ENCODE results near the gene KTN1.
A peak's percentile ranks its signal among the peaks of the same experiment; 100 is the strongest.

Gene KTN1

GRCh38 chr14:55689981-55690871, 110.2 kb downstream of the KTN1 start:
- Mint-ChIP-seq H3K4me1 (peaks cover 2% of the 10 kb centered on the region), H3K27me3 (no peaks in the 10 kb centered on the region), H3K4me3 (no peak overlapping the region), H3K9me3 (no peaks in the 10 kb centered on the region), H3K27ac (no peak overlapping the region), H3K36me3 (peaks cover 13% of the 10 kb centered on the region)
- CTCF ChIA-PET: interaction anchor here (1.5 kb wide), 1 partner anchor 10 kb away, joined by 3 read pairs; no protein-coding TSS in a partner anchor
- DNase-seq: no peak

GRCh38 chr14:55691659-55692058, 111.7 kb downstream of the KTN1 start:
- H3K36me3 Mint-ChIP-seq: peaks cover 3% of the 10 kb centered on the region
- no peak for DNase-seq
- H3K9me3 Mint-ChIP-seq: no peaks in the 10 kb centered on the region
- no peak overlapping the region for H3K4me3 Mint-ChIP-seq
- CTCF ChIA-PET: no interaction called here
- no peaks in the 10 kb centered on the region for H3K27me3 Mint-ChIP-seq
- peaks cover 2% of the 10 kb centered on the region for H3K4me1 Mint-ChIP-seq
- no peak overlapping the region for H3K27ac Mint-ChIP-seq

GRCh38 chr14:55693904-55694303, 113.9 kb downstream of the KTN1 start:
- H3K4me1 Mint-ChIP-seq: peaks cover 2% of the 10 kb centered on the region
- no peak overlapping the region for H3K4me3 Mint-ChIP-seq
- CTCF ChIA-PET: no interaction called here
- no peak overlapping the region for H3K27ac Mint-ChIP-seq
- H3K9me3 Mint-ChIP-seq: no peaks in the 10 kb centered on the region
- no peak for DNase-seq
- H3K36me3 Mint-ChIP-seq: no peaks in the 10 kb centered on the region
- no peaks in the 10 kb centered on the region for H3K27me3 Mint-ChIP-seq

GRCh38 chr14:55697414-55697861, 117.4 kb downstream of the KTN1 start:
- DNase-seq: no peak
- no peak overlapping the region for H3K27ac Mint-ChIP-seq
- no peaks in the 10 kb centered on the region for H3K27me3 Mint-ChIP-seq
- no peak overlapping the region for H3K4me3 Mint-ChIP-seq
- no peaks in the 10 kb centered on the region for H3K36me3 Mint-ChIP-seq
- H3K4me1 Mint-ChIP-seq: no peaks in the 10 kb centered on the region
- no peaks in the 10 kb centered on the region for H3K9me3 Mint-ChIP-seq
- CTCF ChIA-PET: interaction anchor here (1.2 kb wide), 1 partner anchor 251 kb away, joined by 3 read pairs; no protein-coding TSS in a partner anchor

DNA sequence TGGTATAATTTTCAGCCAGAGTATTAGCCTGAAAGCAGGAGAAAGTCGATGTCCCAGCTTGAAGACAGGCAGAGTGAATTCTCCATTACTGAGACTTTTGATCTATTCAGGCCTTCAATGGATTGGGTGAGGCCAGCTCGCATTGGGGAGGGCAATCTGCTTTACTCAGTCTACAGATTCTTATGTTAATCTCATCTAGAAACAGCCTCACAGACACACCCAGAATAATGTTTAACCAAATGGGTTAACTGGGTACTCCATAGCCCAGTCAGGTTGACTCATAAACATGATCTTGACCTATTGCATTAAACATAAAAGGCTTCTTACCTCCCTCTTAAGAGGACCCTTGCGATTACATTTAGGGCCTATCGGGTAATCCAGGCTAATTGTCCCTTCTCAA, 118.0 kb downstream of the KTN1 start:
- CTCF ChIA-PET: interaction anchor here (1.2 kb wide), 1 partner anchor 252 kb away, joined by 3 read pairs; no protein-coding TSS in a partner anchor
- Mint-ChIP-seq H3K9me3 (no peaks in the 10 kb centered on the region), H3K27ac (no peak overlapping the region), H3K27me3 (no peaks in the 10 kb centered on the region), H3K4me1 (no peaks in the 10 kb centered on the region), H3K4me3 (no peak overlapping the region), H3K36me3 (no peaks in the 10 kb centered on the region)
- no peak for DNase-seq

DNA sequence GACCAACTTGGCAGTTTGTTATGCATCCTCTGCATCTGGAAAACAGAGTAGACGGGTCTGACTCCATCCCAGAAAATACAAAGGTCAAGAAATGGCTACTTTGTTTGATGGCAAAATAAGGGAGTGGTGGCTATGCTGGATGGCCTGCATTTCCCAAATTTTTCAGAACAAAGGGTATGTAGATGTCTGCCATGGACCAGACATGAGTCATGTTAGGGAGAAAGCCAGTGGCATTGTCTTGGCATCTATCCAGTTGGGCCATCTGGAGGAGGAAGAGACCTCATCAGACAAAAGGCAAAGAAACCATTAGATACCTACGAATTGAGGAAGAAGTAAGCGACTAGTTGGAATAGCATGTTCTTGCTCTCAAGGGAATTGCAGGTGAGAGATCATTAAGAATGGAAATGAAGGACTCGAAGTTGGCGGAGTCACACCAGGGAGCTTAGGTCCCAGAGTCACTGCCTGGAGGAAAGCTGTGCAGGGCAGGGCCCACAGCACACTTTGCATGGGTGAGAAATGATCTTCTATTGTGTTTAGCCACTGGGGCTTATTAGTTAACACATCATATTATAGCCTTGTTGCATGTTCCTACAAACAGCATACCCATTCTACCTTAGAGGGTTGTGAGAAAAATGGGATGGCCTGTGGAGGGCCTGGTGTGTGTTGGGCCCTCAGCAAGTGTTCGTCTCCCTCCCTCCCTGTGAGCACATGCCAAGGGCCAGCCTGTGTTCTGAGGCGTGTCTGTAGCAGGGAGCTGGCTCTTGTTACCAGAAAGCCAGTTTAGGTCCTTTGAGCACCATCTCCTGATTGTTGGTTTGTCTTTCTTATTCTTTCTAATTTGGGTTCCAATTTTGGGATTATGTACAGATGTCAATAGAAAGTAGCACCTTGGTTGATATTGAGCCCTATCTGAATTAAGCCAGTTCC, 119.4 kb downstream of the KTN1 start:
- Mint-ChIP-seq H3K27me3 (no peaks in the 10 kb centered on the region), H3K4me1 (no peaks in the 10 kb centered on the region), H3K36me3 (no peaks in the 10 kb centered on the region), H3K27ac (no peak overlapping the region), H3K9me3 (no peaks in the 10 kb centered on the region), H3K4me3 (no peak overlapping the region)
- no peak for DNase-seq
- CTCF ChIA-PET: no interaction called here

GRCh38 chr14:55701638-55702037, 121.6 kb downstream of the KTN1 start:
- H3K27me3 Mint-ChIP-seq: no peaks in the 10 kb centered on the region
- H3K9me3 Mint-ChIP-seq: no peaks in the 10 kb centered on the region
- H3K27ac Mint-ChIP-seq: no peak overlapping the region
- no peaks in the 10 kb centered on the region for H3K36me3 Mint-ChIP-seq
- no peak overlapping the region for H3K4me3 Mint-ChIP-seq
- DNase-seq: no peak
- CTCF ChIA-PET: interaction anchor here (0.6 kb wide), 1 partner anchor 1531 kb away, joined by 3 read pairs; no protein-coding TSS in a partner anchor
- no peaks in the 10 kb centered on the region for H3K4me1 Mint-ChIP-seq

GRCh38 chr14:55702511-55702910, 122.5 kb downstream of the KTN1 start:
- Mint-ChIP-seq H3K27me3 (no peaks in the 10 kb centered on the region), H3K4me3 (no peak overlapping the region), H3K4me1 (no peaks in the 10 kb centered on the region), H3K36me3 (no peaks in the 10 kb centered on the region), H3K9me3 (no peaks in the 10 kb centered on the region), H3K27ac (no peak overlapping the region)
- CTCF ChIA-PET: interaction anchor here (0.7 kb wide), 1 partner anchor 11 kb away, joined by 3 read pairs; no protein-coding TSS in a partner anchor
- no peak for DNase-seq

DNA sequence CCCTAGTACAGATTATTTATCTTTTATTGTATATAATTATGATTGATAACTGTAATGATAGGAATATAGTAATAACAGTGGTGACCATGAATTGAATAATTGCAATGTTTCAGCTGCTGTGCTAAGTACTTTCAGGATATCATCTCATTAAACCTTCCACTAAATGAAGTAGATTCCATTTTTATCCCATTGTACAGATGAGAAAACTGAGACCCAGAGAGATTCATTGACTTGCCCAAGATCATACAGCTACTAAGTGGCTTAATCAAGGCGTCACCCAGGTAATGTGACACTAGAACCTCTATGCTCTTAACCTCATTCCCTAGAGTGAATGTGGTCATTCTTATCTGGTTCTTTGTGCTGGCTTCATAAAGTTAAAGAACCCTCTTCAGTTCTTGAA, 124.6 kb downstream of the KTN1 start:
- H3K36me3 Mint-ChIP-seq: no peaks in the 10 kb centered on the region
- H3K9me3 Mint-ChIP-seq: no peaks in the 10 kb centered on the region
- DNase-seq: no peak
- no peak overlapping the region for H3K4me3 Mint-ChIP-seq
- H3K27ac Mint-ChIP-seq: no peak overlapping the region
- H3K4me1 Mint-ChIP-seq: no peaks in the 10 kb centered on the region
- H3K27me3 Mint-ChIP-seq: no peaks in the 10 kb centered on the region
- CTCF ChIA-PET: interaction anchor here (0.6 kb wide), 2 partner anchors 18 to 262 kb away, joined by 3 to 4 read pairs; no protein-coding TSS in a partner anchor

DNA sequence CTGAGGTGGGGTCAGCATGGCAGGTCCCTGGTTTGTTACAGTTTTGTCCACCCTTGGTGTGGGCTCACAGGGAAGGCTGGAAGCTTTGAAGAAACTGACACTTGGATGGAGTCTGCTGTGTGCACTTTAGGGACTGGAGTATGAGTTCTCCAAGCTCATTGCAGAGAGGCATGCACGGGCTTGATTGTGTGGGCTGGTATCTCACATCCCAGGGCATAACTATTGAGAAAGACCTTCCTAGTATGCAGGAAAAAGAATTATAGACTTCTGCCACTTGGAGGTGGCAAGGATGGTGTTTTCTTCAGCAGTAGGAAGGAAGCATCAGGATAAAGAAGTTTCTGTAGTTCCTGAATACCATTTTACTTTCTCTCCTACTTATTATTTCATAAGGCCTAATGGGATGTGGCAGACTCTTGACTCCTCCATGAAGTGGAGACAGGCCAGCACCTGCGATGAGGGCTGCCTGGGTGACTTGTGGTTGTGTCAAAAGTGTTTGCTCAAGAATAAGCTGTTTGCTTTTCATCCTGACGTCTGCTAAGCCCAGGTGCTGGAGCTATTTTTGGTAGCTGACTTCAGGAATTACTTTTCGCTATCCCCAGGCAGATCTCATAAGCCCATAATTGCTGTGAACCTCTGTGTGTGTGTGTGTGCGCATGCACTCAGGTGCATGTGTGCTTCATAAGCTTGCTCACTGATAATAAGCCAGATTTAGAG, 125.8 kb downstream of the KTN1 start:
- Mint-ChIP-seq H3K27me3 (no peaks in the 10 kb centered on the region), H3K4me3 (no peak overlapping the region), H3K36me3 (no peaks in the 10 kb centered on the region), H3K27ac (no peak overlapping the region), H3K9me3 (no peaks in the 10 kb centered on the region), H3K4me1 (no peaks in the 10 kb centered on the region)
- DNase-seq: no peak
- CTCF ChIA-PET: interaction anchor here (0.9 to 1.2 kb wide), 3 partner anchors 10 to 40 kb away, joined by 3 to 4 read pairs (median 4); no protein-coding TSS in a partner anchor

GRCh38 chr14:55706365-55706684, 126.3 kb downstream of the KTN1 start:
- H3K4me3 Mint-ChIP-seq: no peak overlapping the region
- no peak overlapping the region for H3K27ac Mint-ChIP-seq
- no peaks in the 10 kb centered on the region for H3K36me3 Mint-ChIP-seq
- H3K9me3 Mint-ChIP-seq: no peaks in the 10 kb centered on the region
- CTCF ChIA-PET: interaction anchor here (0.9 to 1.2 kb wide), 2 partner anchors 10 to 40 kb away, joined by 3 to 4 read pairs; no protein-coding TSS in a partner anchor
- no peaks in the 10 kb centered on the region for H3K4me1 Mint-ChIP-seq
- no peaks in the 10 kb centered on the region for H3K27me3 Mint-ChIP-seq
- no peak for DNase-seq

DNA sequence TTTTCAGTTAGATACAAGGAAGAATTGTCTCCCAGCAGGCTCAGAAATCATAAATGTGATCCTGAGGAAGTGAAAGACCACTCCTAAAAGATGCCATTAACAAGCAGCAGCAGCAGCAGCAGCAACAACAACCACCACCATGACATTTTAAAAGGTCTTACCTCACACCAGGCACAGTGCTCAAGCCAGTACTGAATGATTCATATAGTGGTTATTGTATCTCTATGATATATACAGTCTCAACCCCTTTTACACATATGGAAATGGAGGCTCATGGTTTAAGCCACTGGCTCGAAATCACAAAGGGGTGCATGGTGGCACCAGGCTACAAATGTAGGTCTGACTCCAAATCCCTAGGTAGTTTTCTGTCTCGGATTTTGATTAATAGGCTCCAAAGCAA, 126.9 kb downstream of the KTN1 start:
- H3K27ac Mint-ChIP-seq: no peak overlapping the region
- CTCF ChIA-PET: interaction anchor here (0.9 kb wide), 1 partner anchor 9 kb away, joined by 3 read pairs; no protein-coding TSS in a partner anchor
- no peaks in the 10 kb centered on the region for H3K36me3 Mint-ChIP-seq
- no peak for DNase-seq
- no peaks in the 10 kb centered on the region for H3K27me3 Mint-ChIP-seq
- H3K4me3 Mint-ChIP-seq: no peak overlapping the region
- H3K9me3 Mint-ChIP-seq: no peaks in the 10 kb centered on the region
- no peaks in the 10 kb centered on the region for H3K4me1 Mint-ChIP-seq

GRCh38 chr14:55707365-55707804, 127.4 kb downstream of the KTN1 start:
- Mint-ChIP-seq H3K36me3 (no peaks in the 10 kb centered on the region), H3K4me3 (no peak overlapping the region), H3K27ac (peak overlapping the region; percentile 35), H3K27me3 (no peaks in the 10 kb centered on the region), H3K9me3 (no peaks in the 10 kb centered on the region), H3K4me1 (no peaks in the 10 kb centered on the region)
- DNase-seq: no peak
- CTCF ChIA-PET: no interaction called here
